Stimulated activated CD4-positive, alpha-beta T cell treated with anti-CD3 and anti-CD28 coated beads, Interleukin-15, amount 100 ng/mL, for 1 hour (primary cell): ENCODE data around the gene SCN5A.
A peak's percentile ranks its signal among the peaks of the same experiment; 100 is the strongest.

ENCODE experiments used
- DNase-seq, 2 donors: peaks; one replicate each; pipeline ENCODE4 v3.0.0-alpha.2; 2020; ENCODE audit warnings: low read depth in 1 of 2, low spot score in 1 of 2

SCN5A gene

DNA sequence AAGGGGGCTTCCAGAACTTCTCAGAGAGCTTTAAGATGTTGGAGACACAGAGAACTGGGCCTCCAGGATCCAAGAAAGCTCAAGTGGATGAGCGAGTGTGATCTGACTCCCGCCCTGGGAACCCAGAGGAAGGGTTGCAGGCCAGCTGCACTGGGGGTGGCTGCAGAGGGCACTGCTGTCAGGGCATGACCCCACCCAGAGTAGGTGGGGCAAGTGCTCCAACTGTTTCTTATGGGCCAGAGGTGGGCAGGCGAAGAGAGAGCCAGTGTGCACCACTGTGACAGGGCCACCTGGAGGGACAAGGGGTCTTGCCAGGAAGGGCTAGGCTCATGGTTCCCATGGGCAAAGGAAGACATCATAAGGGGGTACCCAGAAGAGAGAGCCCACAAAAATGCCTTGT, 104.6 kb downstream of the SCN5A start:
- no peak for DNase-seq

DNA sequence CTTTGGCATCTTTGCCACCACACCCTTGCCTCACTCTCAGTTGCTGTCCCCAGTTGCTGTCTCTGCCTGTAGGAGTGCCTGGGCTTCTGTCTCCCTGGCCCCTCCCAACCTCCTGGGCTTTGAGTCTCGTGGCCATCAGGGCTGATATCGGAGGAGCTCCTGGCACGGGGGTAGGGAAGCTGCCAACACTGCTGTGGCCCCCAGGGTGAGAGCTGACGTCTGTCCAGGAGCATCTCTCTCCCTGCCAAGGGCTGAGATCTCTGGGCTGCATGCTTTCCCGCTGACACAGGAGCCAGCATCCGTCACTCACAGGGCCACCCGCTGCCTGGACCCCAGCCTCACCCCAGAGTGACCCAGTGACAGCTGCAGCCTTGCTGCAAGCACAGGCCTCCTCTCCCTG, 105.9 kb downstream of the SCN5A start:
- no peak for DNase-seq

DNA sequence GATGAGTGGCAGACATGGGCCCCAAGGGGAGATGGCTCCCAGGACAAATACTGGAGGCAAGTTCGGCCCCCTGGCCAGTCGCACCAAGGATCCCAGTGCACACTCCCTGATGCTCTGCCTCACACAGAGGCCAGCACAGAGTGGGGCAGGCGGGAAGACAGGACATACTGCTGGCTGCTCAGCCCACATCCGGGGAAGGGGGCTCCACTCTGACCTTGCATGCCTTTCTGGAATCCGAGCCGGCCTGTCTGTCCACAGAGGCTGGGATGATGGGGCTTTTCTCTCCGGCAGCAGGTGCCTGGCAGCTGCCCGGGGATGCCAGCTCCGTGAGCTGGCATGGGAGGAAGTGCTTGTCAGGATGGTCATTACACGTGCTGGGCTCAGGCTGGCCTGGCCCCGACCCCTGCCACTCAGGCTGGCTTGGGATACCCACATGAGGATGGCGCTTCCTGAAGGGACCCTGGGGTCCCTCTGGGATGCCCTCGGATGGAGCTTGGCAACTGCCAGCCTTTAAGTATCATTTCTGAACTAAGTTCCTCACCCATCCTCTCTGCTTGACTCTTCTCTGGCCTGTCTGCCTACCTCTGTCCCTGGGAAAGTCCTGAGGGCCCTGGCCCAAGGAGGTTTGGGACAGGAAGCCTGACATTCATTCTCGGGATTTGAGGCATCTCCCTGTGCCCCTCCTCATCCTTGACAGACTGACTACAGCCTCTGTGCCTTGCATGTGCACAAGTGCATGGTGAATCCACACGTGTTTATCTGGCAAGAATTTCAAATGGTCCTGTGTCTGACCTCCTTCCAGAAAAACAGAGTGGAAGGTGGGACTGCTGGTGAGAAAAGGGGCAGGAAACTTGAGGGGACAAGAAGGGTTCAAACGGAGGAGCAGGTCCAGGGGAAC, 106.8 kb downstream of the SCN5A start:
- DNase-seq = no peak

DNA sequence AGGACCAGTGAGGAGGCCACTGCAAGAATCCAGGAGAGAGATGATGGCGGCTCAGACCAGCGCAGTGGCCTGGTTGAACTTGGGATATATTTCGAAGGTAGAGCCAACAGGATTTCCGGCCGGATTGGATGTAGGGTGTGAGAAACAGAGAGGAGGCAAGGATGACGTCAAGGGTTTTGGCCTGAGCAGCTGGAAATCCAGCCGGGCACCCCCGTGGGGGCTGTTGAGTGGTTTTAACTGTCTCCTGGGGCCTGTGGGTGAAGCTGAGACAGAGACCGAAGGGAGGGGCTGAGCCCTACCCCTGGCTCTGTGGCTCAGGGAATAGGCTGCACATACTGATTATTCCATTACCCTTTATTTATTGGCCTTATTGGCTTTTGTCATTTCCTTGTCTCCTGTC, 107.7 kb downstream of the SCN5A start:
- DNase-seq = no peak

DNA sequence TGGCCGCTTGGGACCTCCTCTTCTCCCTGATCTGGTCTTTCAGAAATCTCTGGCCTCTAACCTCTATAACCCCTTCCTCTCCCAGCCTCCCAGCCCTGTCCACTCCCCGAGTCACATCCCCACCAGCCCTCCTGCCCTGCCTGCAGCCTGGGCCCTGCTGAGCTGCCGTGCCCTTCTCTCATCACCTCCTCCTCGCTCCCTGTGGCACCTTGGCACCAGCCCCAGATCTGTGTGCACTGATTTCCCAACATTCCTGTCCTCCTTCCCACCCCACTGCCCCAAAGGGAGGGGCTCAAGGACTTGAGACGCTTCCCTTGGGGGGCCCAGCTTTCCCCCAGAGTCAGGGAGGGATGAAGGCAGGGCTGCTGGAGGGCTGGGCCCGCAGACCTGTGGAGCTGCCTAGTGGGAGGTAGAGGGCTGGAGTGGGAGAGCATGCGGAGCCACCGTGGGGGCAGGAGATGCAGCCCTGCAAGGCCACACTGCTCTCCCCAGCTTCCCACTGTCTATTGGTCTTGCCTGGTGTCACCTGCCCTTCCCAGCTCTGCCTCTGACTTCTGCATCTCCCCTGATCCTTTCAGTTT, 110.6 kb downstream of the SCN5A start:
- DNase-seq = no peak

DNA sequence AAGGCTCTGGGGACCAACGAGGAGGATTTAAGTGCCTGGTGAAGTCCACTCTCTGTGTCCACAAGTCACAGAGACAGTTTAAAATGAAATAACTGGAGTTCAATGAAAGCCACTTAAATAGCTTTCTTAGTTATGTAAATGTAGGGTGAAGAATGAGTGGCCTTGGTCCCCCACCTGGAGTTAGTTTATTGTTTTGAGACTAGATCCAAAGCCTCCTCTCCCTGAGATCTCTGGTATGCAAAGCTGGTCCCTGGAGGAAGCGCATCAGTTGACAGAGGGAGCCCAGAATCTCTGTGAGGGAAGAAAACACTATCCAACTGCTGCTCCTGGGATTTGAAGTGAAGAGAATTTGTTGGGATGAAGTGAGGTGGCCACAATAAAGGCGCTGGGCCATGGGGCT, 112.8 kb downstream of the SCN5A start:
- no peak for DNase-seq

DNA sequence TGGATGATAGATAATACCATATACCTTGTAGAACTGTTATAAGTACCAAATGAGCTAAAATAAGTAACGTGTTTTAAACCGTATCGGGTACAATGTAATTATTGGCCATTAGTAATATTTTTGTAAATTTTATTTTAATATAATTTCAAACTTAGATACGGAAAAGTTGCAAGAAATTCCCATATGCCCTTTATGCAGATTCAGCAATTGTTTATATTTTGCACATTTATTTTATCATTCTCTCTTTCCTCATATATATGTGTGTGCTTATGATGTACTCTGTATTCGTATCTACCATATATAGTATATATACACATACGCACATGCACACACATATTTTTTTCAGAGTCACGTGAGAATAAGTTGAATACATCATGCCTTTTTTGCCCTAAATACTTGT, 114.9 kb downstream of the SCN5A start:
- DNase-seq = no peak

DNA sequence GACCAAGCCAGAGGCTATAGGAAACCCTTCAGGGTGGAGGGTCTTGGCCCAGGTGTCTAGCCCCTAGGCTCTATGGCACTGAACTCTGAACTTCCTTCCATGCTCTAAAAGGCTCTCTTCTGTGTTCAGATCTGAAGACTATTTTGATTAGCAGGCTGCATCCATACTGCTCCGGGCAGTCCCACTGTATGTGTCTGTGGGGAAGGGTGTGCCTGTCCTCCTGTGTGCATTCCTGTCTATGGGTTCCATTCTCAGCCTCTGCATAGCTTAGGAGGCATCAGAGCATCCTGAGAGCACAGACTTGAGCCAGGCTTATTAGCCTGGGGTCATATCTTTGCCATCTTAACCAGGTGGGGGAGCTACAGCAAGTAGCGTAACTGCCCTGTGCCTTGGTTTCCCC, 115.3 kb downstream of the SCN5A start:
- no peak for DNase-seq

DNA sequence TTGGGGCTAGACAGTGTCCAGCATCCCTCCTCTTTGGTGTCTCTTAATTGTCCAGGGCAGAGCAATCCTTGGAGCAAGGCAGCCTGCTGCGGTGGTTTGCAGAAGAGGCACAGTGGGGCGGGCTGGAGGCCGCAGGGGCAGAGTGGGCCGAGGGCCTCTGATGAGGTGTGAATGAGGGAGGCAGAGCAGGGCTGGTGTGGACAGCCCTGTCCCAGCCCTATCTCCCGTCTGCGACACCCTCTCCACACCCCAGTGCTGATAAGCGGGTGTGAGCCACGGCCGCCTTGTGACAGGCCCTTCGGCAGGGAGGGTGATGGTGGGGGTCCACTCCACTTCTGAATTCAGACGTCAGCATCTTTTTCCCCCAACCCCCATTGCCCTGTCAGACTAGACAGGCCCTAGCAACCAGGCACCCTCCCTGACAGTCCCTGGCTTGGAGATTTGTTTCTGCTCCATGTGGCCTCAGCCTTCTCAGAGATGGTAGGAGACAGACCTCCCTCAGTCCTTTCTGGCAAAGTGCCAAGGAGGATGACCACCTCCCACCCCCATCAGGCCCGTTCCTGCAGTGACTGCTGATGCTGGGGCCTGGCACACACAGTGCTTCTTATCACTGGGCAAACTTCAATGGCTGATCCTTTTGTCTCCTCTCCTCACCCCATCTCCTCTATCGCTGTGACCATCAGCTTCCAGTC, 116.1 kb downstream of the SCN5A start:
- DNase-seq = no peak

DNA sequence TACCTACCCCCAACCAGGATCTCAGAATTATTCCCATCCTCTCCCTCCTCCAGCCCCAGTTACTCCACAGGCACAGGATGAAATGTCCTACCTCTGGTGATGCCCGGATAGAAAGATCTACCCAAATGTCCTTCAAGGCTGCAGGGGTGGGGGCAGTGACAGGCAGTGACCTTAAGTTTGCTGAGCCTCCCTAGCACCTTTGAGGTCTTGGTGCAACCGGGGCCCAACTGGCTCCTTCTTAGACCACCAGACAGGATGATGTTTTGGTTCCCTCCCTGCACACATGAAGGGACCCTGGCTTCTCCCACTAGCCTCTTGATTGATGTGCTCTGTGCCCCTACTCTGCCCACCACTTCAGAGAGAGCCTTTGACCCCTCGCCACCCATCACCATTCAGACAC, 117.0 kb downstream of the SCN5A start:
- no peak for DNase-seq

DNA sequence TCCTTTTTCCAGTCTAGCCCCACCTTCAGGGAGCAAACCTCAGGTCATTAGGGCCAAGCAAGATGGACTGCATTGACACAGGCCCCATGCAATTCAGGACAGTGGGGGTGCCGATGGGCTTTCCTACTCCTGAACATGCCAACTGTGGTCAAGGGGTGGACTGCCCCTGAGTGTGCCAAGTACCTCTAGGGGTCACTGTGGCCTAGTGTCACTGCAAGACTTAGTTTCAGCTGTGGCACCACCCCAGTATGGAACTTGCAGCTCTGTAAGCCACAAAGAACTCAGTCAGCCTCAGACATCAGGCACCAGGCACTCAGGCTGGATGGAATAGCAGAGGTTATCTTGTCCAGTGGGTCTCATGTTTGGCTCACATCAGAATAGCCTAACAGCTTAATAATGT, 121.0 kb downstream of the SCN5A start:
- DNase-seq = no peak

DNA sequence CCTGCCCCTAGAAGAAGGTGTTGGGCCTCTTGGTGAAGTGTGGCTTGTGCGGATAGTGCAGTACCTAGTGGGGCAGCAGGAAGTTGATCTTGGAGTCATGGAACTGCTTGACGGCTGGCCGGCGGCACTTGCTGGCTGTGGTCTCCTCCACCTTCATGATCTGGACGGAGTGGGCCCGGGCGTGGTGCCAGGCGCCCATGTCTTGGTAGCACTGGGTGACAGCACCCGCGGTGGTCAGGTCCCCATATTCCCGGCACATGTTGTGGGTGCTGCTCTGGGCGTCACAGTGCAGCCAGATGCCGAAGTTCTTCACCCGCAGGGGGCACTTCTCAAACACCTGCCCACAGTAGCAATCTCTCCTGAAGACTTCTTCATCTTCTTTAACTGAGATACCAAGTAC, 122.7 kb downstream of the SCN5A start:
- no peak for DNase-seq

DNA sequence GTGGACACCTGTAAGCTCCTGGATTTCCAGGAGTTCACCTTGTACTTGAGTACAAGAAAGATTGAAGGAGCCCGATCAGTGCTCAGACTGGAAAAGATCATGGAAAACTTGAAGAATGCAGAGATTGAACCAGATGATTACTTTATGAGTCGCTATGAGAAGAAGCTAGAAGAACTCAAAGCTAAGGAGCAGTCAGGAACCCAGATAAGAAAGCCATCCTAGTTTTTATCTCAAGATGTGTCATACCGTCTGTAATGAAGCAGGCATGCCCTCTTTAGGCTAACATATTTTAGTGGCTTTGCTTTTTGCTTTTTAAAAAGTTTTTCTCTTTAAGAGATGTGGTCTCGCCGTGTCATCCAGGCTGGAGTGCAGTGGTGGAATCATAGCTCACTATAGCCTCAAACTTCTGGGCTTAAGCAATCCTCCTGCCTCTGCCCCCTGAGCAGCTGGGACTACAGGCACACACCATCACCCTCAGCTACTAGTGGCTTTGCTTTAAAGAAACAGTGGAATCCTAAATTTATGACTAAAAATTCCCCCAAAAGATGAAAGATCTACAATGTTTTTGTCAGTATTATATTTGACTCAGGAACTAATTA, 125.2 kb downstream of the SCN5A start:
- no peak for DNase-seq

DNA sequence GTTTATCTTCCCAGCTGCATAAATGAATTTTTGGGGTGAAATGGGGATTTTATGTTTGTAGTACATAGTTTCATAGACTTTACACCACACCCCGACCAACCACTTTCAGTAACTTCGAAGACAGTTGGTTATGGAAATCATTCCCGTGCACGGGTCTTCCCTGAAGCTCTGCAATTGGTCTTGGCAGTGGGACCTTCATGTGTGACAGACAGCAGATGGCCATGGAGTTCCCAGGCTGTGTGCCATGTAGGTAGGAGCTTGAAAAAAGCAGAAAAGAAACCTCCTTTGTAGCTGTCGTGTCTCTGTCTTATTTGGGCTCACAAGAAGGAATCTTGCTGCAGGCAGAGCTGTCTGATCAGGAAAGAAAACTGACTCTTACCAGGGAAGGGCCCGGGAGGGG, 127.5 kb downstream of the SCN5A start:
- no peak for DNase-seq

DNA sequence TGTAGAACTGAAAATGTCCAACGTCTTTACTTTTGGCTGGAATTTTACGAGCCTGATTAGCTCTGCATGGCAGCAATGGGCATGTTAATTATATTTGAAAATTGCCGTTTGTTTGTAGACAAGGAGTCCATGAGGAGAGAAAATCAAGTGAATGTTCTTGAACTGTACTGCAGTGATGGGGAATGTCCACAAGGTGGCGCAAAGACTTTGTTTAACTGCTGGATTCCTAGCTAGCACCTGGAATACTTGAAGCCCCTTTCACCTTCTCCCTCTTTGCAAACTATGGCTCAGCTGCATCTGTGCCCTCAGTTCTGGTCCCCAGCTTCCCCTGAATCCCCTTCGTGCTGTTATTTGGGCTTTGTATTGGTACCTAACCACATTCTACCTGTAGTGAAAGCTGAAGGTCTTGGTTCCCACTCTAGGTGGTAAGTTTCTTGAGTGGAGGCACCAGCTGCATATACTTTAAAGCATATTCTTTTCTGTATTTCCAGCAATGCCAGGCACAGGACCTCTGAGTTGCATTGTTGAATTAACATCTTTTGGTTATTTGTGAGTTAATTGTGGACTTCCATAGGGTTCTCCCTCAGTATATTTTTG, 128.0 kb downstream of the SCN5A start:
- peak; percentile 11 to 24 for DNase-seq

DNA sequence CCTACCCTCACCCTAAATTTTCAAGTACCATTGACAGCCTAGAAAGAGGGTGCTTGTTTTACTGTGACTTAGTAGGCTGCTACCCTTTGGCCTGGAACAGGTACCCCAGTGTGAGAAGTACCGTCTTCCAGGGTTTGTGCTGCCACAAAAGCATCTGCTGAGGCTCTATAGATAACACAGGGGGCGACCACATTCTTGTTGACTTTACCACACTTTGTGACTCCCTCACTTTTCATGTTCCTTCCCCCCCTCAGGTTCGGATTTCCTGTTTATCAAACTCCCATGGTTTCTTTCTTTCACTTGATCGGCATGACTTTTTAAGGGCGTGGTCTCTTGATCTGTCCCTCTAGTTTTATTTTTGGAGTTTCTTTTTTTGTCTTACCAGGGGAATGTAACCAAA, 129.8 kb downstream of the SCN5A start:
- DNase-seq = no peak

DNA sequence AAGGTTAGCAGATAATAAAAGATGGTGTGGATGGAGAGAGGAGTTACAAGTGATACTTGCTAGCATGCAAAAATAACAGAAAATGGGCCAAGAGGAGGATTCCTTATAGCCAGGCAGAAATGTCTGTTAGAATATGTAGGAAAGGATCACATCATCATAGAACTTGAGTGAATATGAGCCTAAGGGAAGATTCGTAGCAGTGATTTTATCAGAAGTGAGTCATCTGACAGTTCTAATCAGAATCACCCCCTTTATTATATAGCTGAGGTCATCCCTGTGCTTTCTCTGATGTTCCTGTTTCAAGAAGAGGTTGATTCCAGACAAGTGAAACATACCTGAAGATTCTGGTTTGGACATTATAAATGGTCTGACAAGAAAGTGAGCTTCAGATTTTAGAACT, 130.5 kb downstream of the SCN5A start:
- no peak for DNase-seq

DNA sequence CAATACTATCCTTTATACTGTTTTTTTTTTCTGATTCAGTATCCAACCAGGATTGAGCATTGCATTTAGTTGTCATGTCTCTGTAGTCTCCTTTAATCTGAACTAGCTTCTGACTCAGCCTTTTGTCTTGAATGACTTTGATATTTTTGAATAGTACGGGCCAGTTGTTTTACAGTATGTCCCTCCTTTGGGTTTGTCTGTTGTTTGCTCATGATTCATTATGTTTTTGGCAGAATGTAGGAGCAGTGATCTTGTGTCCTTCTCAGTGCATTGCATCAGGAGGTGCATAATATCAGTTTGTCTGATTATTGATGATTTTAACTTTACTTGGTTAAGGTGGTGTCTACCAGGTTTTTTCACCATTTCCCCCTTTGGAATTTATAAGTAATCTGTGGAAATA, 132.8 kb downstream of the SCN5A start:
- DNase-seq = no peak

DNA sequence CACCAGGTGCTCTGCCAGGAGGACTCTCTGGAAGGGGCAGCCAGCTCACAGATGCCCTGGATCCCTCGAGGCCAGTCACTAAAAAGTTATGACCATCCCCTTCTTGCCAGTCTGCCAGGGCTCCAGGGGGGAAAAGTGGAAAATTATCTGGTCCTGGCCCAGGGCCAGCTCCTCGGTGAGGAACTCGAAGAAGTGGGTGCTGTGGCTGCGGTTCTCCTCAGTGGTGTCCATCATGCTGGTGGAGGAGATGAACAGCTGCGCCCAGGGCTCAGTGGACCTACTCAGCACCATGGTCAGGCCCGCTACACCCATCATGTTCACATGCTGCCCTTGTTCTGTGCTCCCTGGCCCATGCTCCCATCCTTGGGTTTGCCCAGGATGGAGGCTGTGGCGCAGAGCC, 134.1 kb downstream of the SCN5A start:
- no peak for DNase-seq

DNA sequence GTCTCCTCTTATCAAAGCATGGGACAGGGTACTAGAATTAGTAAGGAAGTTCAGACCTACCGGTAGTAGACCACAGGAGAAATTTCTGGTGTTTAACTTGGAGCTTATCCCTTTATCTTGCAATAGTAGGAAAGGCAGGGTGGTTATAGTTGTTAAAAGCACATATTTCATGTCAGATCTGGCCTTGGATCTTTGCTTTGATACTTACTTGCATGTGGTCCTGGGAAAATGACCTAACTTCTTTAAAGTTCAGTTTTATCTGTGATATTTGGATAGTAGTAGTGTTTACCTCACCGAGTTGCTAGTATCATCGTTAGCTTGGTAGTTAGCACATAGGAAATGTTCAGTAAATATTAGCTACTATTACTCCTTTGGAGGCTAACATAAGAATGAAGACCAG, 137.9 kb downstream of the SCN5A start:
- no peak for DNase-seq

DNA sequence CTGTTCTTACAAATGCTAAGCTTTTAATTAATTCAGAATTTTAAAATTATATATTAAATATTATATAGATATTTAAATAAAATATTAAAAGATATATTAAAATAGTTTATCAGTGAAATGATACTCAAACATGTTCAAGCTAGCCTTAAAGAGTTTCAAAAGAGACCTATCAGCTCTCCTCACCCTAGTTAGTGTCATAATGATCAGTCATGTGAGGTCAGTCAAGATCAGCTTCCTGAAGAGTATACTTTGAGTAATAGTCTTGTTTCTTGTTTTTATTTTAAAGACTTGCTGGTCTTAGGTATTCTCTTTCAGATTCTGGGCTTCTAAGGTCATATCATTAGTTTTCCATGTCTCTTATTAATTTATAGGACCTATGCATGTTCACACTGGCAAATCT, 138.9 kb downstream of the SCN5A start:
- no peak for DNase-seq

DNA sequence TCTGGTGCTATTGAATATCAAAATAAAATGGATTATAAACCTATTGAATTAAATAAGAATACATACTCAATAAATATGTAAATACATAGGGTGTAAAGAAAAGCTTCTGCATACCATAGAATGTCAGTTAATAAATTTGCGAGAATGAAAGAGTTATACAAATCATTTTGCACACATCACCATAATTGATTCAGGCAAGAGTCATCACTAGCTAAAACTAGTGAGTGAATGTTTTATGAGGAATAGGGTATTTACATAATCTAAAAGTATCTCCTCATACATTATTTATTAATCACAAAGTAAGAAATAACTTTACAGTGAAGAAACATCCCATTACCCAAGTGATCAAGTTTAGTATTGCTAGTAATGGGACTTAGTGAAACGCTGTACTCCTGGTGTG, 139.8 kb downstream of the SCN5A start:
- DNase-seq = no peak
